ENCODE data around the gene VAX1.

- no peak for TF ChIP-seq CTCF (IDR thresholded peaks at IDR 0.05; ENCODE audit: poor library complexity)
- TF ChIP-seq EZH2 (IDR thresholded peaks at IDR 0.05; ENCODE audit: borderline replicate concordance), result peak; percentile 88
Observed at GRCh38 chr10:117133273-117134055, 4.6 kb downstream of the VAX1 start.

Measured in hepatocyte (in vitro differentiated cells).